HL-60 (cell line): ENCODE measurements around the gene TLE2.

Source experiments
- DNase-seq, 2 experiments: peaks; one replicate each; pipeline ENCODE4 v3.0.0-alpha.2; 2010 to 2020; ENCODE audit warnings: low read depth in 1 of 2, low spot score in 1 of 2
- H3K27ac ChIP-seq: fragments of 250-450 bp; sonication (Bioruptor Pico); replicated peaks from 2 replicates; pipeline ENCODE4 v1.5.1; 2020; ENCODE audit warnings: mild to moderate bottlenecking, moderate library complexity
- H3K27me3 ChIP-seq: fragments of 250-450 bp; sonication (Bioruptor Pico); 2 replicates; pipeline ENCODE4 v1.5.1; 2021; ENCODE audit warnings: mild to moderate bottlenecking, moderate library complexity; ENCODE audit not compliant: insufficient read depth, poor library complexity, severe bottlenecking
- H3K4me3 ChIP-seq: replicated peaks from 2 replicates; pipeline ENCODE4 v1.5.1; 2011; ENCODE audit warnings: mild to moderate bottlenecking, control low read depth, low read length; ENCODE audit not compliant: insufficient read depth
- GABPA ChIP-seq: IDR thresholded peaks from 2 replicates; pipeline ENCODE4 v1.6.1; 2012; ENCODE audit warnings: low read depth
- POLR2AphosphoS5 ChIP-seq: IDR thresholded peaks from 2 replicates; pipeline ENCODE4 v1.6.1; 2012; ENCODE audit warnings: low read depth
- SPI1 ChIP-seq: IDR thresholded peaks from 2 replicates; pipeline ENCODE4 v1.6.1; 2012; ENCODE audit warnings: low read depth, mild to moderate bottlenecking, borderline replicate concordance
- TF ChIP-seq, protein P1 (sequence below): IDR thresholded peaks from one replicate; pipeline ENCODE4 v1.5.1; 2011; ENCODE audit warnings: low read length, control low read depth, inconsistent platforms; ENCODE audit not compliant: insufficient read depth
- TF ChIP-seq, protein P2 (sequence below): IDR thresholded peaks from 2 replicates; pipeline ENCODE4 v1.6.1; 2012; ENCODE audit warnings: low read depth; ENCODE audit not compliant: insufficient replicate concordance

The TLE2 gene

DNA sequence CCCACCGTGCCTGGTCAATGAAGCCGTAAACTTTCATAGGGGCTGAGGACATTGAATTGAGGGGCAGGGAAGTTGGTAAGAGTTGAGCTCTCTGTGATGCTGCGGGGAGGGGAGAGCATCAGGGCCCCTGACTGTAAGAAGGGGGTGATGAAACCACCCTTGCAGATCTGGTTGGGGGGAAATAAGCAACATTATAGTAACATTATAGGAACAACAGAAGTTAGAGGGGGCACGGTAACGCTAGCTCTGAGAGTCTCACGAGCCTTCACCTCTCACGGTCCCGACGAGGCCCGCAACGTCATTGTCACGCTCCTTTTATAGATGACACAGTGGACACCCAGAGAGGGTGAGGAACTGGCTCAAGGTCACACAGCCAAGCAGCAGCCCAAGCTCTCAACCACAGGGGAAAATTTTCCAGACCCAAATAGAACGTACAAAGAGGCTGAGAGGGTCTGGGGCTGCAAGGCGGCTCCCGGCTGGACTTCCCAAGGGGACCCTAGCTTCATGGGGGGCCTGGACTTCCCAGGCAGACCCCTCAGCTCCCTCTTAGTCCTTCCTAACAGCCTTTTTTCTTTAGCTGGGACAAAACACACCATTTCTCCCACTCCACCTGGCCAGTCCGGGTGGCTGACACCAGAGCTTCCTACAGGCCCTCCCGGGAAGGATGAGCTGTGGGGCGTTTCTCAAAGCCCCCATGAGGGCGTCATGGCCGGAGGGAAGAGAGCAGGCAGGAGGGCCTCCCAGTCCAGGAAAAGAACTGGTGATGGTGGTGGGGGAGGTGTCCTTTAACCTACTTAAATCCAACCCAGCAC, 29.1 kb upstream of the TLE2 start:
- H3K27ac ChIP-seq, result no peak overlapping the region
- TF ChIP-seq SPI1, result no peak
- TF ChIP-seq, protein P1, sequence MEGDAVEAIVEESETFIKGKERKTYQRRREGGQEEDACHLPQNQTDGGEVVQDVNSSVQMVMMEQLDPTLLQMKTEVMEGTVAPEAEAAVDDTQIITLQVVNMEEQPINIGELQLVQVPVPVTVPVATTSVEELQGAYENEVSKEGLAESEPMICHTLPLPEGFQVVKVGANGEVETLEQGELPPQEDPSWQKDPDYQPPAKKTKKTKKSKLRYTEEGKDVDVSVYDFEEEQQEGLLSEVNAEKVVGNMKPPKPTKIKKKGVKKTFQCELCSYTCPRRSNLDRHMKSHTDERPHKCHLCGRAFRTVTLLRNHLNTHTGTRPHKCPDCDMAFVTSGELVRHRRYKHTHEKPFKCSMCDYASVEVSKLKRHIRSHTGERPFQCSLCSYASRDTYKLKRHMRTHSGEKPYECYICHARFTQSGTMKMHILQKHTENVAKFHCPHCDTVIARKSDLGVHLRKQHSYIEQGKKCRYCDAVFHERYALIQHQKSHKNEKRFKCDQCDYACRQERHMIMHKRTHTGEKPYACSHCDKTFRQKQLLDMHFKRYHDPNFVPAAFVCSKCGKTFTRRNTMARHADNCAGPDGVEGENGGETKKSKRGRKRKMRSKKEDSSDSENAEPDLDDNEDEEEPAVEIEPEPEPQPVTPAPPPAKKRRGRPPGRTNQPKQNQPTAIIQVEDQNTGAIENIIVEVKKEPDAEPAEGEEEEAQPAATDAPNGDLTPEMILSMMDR, result no peak
- TF ChIP-seq, protein P2, sequence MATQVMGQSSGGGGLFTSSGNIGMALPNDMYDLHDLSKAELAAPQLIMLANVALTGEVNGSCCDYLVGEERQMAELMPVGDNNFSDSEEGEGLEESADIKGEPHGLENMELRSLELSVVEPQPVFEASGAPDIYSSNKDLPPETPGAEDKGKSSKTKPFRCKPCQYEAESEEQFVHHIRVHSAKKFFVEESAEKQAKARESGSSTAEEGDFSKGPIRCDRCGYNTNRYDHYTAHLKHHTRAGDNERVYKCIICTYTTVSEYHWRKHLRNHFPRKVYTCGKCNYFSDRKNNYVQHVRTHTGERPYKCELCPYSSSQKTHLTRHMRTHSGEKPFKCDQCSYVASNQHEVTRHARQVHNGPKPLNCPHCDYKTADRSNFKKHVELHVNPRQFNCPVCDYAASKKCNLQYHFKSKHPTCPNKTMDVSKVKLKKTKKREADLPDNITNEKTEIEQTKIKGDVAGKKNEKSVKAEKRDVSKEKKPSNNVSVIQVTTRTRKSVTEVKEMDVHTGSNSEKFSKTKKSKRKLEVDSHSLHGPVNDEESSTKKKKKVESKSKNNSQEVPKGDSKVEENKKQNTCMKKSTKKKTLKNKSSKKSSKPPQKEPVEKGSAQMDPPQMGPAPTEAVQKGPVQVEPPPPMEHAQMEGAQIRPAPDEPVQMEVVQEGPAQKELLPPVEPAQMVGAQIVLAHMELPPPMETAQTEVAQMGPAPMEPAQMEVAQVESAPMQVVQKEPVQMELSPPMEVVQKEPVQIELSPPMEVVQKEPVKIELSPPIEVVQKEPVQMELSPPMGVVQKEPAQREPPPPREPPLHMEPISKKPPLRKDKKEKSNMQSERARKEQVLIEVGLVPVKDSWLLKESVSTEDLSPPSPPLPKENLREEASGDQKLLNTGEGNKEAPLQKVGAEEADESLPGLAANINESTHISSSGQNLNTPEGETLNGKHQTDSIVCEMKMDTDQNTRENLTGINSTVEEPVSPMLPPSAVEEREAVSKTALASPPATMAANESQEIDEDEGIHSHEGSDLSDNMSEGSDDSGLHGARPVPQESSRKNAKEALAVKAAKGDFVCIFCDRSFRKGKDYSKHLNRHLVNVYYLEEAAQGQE, result no peak
- H3K4me3 ChIP-seq, result no peak overlapping the region
- no peak for DNase-seq
- H3K27me3 ChIP-seq, result peaks cover 5% of the 10 kb centered on the region

DNA sequence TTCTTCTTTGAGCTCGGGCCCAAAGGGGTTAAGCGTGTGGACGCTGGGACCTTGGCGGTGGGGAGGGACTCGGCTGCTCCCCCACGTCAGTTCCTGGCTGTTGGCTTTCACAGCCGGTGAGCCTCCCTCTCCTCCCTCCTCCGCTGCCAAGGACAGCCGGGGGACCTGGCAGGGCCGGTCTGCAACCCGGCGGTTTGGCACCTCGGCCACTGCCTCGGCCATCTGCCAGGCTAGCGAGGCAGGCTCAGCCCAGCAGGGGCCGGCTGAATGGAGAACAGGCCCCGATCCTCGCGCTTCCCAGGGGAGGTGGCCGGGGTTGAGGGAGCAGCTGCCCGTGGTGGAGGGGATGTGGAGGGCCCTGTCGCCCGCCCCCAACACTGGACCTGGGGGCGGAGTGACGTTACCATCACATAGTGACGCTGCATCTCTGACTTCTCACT, 28.2 kb upstream of the TLE2 start:
- TF ChIP-seq, protein P2, result no peak
- TF ChIP-seq, protein P1, result no peak
- no peak for TF ChIP-seq SPI1
- TF ChIP-seq GABPA, result no peak
- no peak for TF ChIP-seq POLR2AphosphoS5
- Histone ChIP-seq H3K27me3 (no peaks in the 10 kb centered on the region), H3K4me3 (no peak overlapping the region), H3K27ac (no peak overlapping the region)
- no peak for DNase-seq

DNA sequence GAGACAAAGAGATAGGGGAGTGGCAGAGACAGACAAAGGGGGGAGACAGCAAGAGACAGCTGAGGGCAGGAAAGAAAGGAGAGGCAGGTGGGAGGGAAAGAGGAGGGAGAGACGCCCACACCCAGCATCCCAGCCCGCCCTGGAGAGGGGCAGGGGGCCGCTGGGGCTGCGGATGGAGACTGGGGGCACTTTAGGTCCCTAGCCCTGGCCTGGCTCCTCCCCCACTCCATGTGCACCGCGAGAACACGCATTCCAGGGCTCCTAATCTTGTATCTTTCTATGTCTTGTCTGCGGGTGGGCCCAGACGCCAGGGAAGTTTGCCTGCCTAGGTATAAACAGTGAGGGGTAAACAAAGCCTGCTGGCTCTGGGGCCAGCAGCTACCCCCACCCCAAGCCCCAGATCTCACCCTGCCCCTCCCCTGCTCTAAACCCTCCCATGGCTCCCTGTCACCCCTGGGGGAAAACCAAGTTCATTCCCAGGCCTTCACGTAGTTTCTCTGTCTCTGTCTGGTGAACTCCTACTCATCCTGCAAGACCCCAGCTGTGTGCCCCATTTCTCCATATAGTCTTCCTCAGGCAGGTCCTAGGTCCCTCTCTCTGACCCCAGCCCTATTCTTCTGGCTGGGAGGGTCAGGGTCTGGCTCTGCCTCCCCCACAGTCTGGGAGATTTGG, 27.5 kb upstream of the TLE2 start:
- DNase-seq, result no peak
- Histone ChIP-seq H3K27me3 (no peaks in the 10 kb centered on the region), H3K4me3 (no peak overlapping the region), H3K27ac (no peak overlapping the region)
- TF ChIP-seq POLR2AphosphoS5, result no peak
- TF ChIP-seq, protein P1, result no peak
- no peak for TF ChIP-seq GABPA
- TF ChIP-seq SPI1, result no peak
- TF ChIP-seq, protein P2, result no peak
